H1 (cell line): ENCODE data around the gene LCE6A. TPM values are rescaled to one million over a fixed set of nuclear protein-coding genes. Genes with fewer than 3 reads are reported as not detected.

Experiments used
- CTCF ChIA-PET: fragments of 300-600 bp; sonication (Branson Sonifier 250); formaldehyde crosslinking; loops from one replicate; lab custom pipeline; 2021; ENCODE audit not compliant: partially characterized antibody; lab: Charles Lee
- POLR2A ChIA-PET: fragments of 300-600 bp; sonication (Branson Sonifier 250); formaldehyde crosslinking; loops from one replicate; lab custom pipeline; 2021; ENCODE audit warnings: inconsistent platforms; ENCODE audit not compliant: partially characterized antibody; lab: Charles Lee
- DNase-seq, 2 experiments: peaks; one replicate each; pipeline versions ENCODE4 v3.0.0 to v3.0.0-alpha.2; 2010 to 2022; ENCODE audit warnings: low spot score in 2 of 2, low read depth in 1 of 2, mixed read lengths in 1 of 2
- FAIRE-seq: peaks from 2 replicates; lab custom pipeline; 2011; peaks lifted over from hg19 to GRCh38; lab: Jason Lieb, UNC
- H2AFZ ChIP-seq: 2 replicates; pipeline ENCODE4 v1.8.1; 2012; ENCODE audit warnings: low read length, inconsistent platforms
- H2AK5ac ChIP-seq: 2 replicates; pipeline ENCODE4 v1.6.1; 2013; ENCODE audit warnings: low read depth, low read length
- H2BK120ac ChIP-seq: replicated peaks from 2 replicates; pipeline ENCODE3; 2013; ENCODE audit warnings: low read depth, low read length, inconsistent platforms
- H2BK12ac ChIP-seq: 2 replicates; pipeline ENCODE4 v1.6.1; 2013; ENCODE audit warnings: low read depth, low read length
- H2BK15ac ChIP-seq: 2 replicates; pipeline ENCODE4 v1.6.1; 2013; ENCODE audit warnings: low read length
- H2BK20ac ChIP-seq: 2 replicates; pipeline ENCODE4 v1.6.1; 2013; ENCODE audit warnings: low read length
- H2BK5ac ChIP-seq: 2 replicates; pipeline ENCODE4 v1.6.1; 2013; ENCODE audit warnings: low read depth, low read length
- H3K14ac ChIP-seq: 2 replicates; pipeline ENCODE4 v1.6.1; 2013; ENCODE audit warnings: inconsistent platforms; ENCODE audit not compliant: insufficient read length
- H3K18ac ChIP-seq: 2 replicates; pipeline ENCODE4 v1.6.1; 2013; ENCODE audit warnings: low read length; ENCODE audit errors: extremely low read depth
- H3K23ac ChIP-seq: 2 replicates; pipeline ENCODE4 v1.6.1; 2013; ENCODE audit warnings: inconsistent platforms; ENCODE audit not compliant: insufficient read length
- H3K23me2 ChIP-seq: 2 replicates; pipeline ENCODE4 v1.6.1; 2013; ENCODE audit warnings: low read depth, low read length
- H3K27ac ChIP-seq: 2 replicates; pipeline ENCODE4 v1.6.1; 2011; ENCODE audit warnings: low read depth, low read length, inconsistent platforms
- H3K27me3 ChIP-seq, 4 experiments: replicated peaks in 1 of 4; 1 replicate in 1 of 4; 2 replicates in 3 of 4; pipeline versions ENCODE4 v1.6.1 to v1.8.1; 2011 to 2013; ENCODE audit warnings: low read length in 3 of 4, mild to moderate bottlenecking in 3 of 4, inconsistent platforms in 2 of 4, mixed read lengths in 2 of 4, moderate library complexity in 1 of 4; ENCODE audit not compliant: control insufficient read depth in 3 of 4, insufficient read depth in 3 of 4; ENCODE audit errors: extremely low read depth in 1 of 4
- H3K36me3 ChIP-seq, 4 experiments: 2 replicates each; pipeline versions ENCODE4 v1.6.1 to v1.8.1; 2011 to 2013; ENCODE audit warnings: mild to moderate bottlenecking in 4 of 4, low read length in 3 of 4, moderate library complexity in 2 of 4, control low read depth in 1 of 4, inconsistent platforms in 1 of 4; ENCODE audit not compliant: insufficient read depth in 4 of 4, control insufficient read depth in 2 of 4
- H3K4ac ChIP-seq: replicated peaks from 2 replicates; pipeline ENCODE3; 2013; ENCODE audit warnings: low read length, low read depth, mixed read lengths, inconsistent platforms; ENCODE audit not compliant: insufficient read length
- H3K4me1 ChIP-seq, 4 experiments: replicated peaks in 1 of 4; 1 replicate in 1 of 4; 2 replicates in 3 of 4; pipeline versions ENCODE4 v1.6.1 to v1.8.1; 2011 to 2013; ENCODE audit warnings: low read length in 3 of 4, inconsistent platforms in 2 of 4, mixed read lengths in 1 of 4; ENCODE audit not compliant: insufficient read depth in 4 of 4, control insufficient read depth in 3 of 4
- H3K4me2 ChIP-seq, 2 experiments: 2 replicates each; pipeline versions ENCODE4 v1.6.1 to v1.8.1; 2011 to 2013; ENCODE audit warnings: low read depth in 2 of 2, low read length in 2 of 2, control low read depth in 1 of 2, inconsistent platforms in 1 of 2, mild to moderate bottlenecking in 1 of 2; ENCODE audit not compliant: insufficient read depth in 1 of 2
- H3K4me3 ChIP-seq, 4 experiments: fragments of 200-600, 300-600 bp in 1 of 4; sonication (generic), shearing (Covaris generic), sonication (Bioruptor Twin) in 1 of 4; 2 replicates each; pipeline versions ENCODE4 v1.5.1 to v1.8.1; 2011 to 2016; ENCODE audit warnings: low read length in 4 of 4, low read depth in 3 of 4, control low read depth in 2 of 4, inconsistent platforms in 2 of 4, mild to moderate bottlenecking in 2 of 4, mixed read lengths in 1 of 4, moderate library complexity in 1 of 4; ENCODE audit not compliant: insufficient read depth in 2 of 4; ENCODE audit errors: extremely low read depth in 1 of 4
- H3K56ac ChIP-seq: replicated peaks from 2 replicates; pipeline ENCODE3; 2013; ENCODE audit warnings: low read depth, mild to moderate bottlenecking, mixed read lengths, low read length, inconsistent platforms; ENCODE audit not compliant: insufficient read length
- H3K79me1 ChIP-seq: 2 replicates; pipeline ENCODE4 v1.6.1; 2013; ENCODE audit warnings: low read depth, low read length, control low read depth
- H3K79me2 ChIP-seq, 2 experiments: 2 replicates each; pipeline versions ENCODE4 v1.6.1 to v1.8.1; 2012 to 2013; ENCODE audit warnings: low read length in 2 of 2, mild to moderate bottlenecking in 2 of 2, inconsistent platforms in 1 of 2; ENCODE audit not compliant: insufficient read depth in 2 of 2, control insufficient read depth in 1 of 2
- H3K9ac ChIP-seq, 4 experiments: replicated peaks in 1 of 4; 1 replicate in 1 of 4; 2 replicates in 3 of 4; pipeline versions ENCODE4 v1.6.1 to v1.8.1; 2011 to 2013; ENCODE audit warnings: low read depth in 3 of 4, low read length in 3 of 4, control low read depth in 2 of 4, mild to moderate bottlenecking in 2 of 4, moderate library complexity in 2 of 4, inconsistent platforms in 1 of 4; ENCODE audit errors: extremely low read depth in 1 of 4
- H3K9me3 ChIP-seq, 2 experiments: 2 replicates each; pipeline versions ENCODE4 v1.6.1 to v1.8.1; 2012 to 2013; ENCODE audit warnings: mild to moderate bottlenecking in 2 of 2, moderate library complexity in 2 of 2, control low read depth in 1 of 2, inconsistent platforms in 1 of 2, low read depth in 1 of 2, low read length in 1 of 2, mixed read lengths in 1 of 2; ENCODE audit not compliant: insufficient read depth in 2 of 2
- H4K20me1 ChIP-seq, 2 experiments: replicated peaks in 1 of 2; 2 replicates each; pipeline versions ENCODE3 to v1.8.1; 2011 to 2013; ENCODE audit warnings: inconsistent platforms in 2 of 2, low read length in 2 of 2, mild to moderate bottlenecking in 1 of 2; ENCODE audit not compliant: insufficient read depth in 2 of 2, control insufficient read depth in 1 of 2
- H4K5ac ChIP-seq: 2 replicates; pipeline ENCODE4 v1.6.1; 2013; ENCODE audit warnings: low read length, low read depth, mixed read lengths, inconsistent platforms; ENCODE audit not compliant: insufficient read length
- H4K8ac ChIP-seq: 2 replicates; pipeline ENCODE4 v1.8.0; 2013; ENCODE audit warnings: mild to moderate bottlenecking, moderate library complexity, low read length, inconsistent platforms; ENCODE audit not compliant: insufficient read depth; ENCODE audit errors: extremely low read depth
- H4K91ac ChIP-seq: replicated peaks from 2 replicates; pipeline ENCODE3; 2013; ENCODE audit warnings: low read length, mixed read lengths, inconsistent platforms; ENCODE audit not compliant: insufficient read length
- BRCA1 ChIP-seq: IDR thresholded peaks from 2 replicates; pipeline ENCODE4 v1.6.1; 2012; ENCODE audit warnings: low read depth, low read length, improper control_type of control experiment
- GTF2F1 ChIP-seq: IDR thresholded peaks from 2 replicates; pipeline ENCODE4 v1.6.1; 2012; ENCODE audit warnings: low read depth, low read length, improper control_type of control experiment, borderline replicate concordance
- JUN ChIP-seq: IDR thresholded peaks from 2 replicates; pipeline ENCODE4 v1.6.1; 2011; ENCODE audit warnings: low read depth, mild to moderate bottlenecking, improper control_type of control experiment, low read length
- NANOG ChIP-seq: IDR thresholded peaks from 2 replicates; pipeline ENCODE4 v1.6.1; 2011; ENCODE audit warnings: low read length, low read depth, mild to moderate bottlenecking, inconsistent platforms; ENCODE audit not compliant: insufficient read depth, poor library complexity, severe bottlenecking
- RFX5 ChIP-seq: IDR thresholded peaks from 2 replicates; pipeline ENCODE4 v1.6.1; 2011; ENCODE audit warnings: low read depth, low read length, improper control_type of control experiment, borderline replicate concordance
- SAP30 ChIP-seq: fragments of 300-600 bp; sonication (generic); IDR thresholded peaks from 2 replicates; pipeline ENCODE4 v1.7.1; 2012; ENCODE audit warnings: low read length, moderate library complexity, mild to moderate bottlenecking, inconsistent platforms; ENCODE audit not compliant: insufficient read depth, insufficient replicate concordance
- SIN3A ChIP-seq, 2 experiments: IDR thresholded peaks in 1 of 2; conservative IDR thresholded peaks in 1 of 2; 2 replicates each; pipeline ENCODE4 v1.6.1; 2011 to 2012; ENCODE audit warnings: low read length in 2 of 2, improper control_type of control experiment in 1 of 2, low read depth in 1 of 2, mild to moderate bottlenecking in 1 of 2
- SP1 ChIP-seq: IDR thresholded peaks from 2 replicates; pipeline ENCODE4 v1.6.1; 2011; ENCODE audit warnings: low read depth, low read length
- SP4 ChIP-seq: IDR thresholded peaks from 2 replicates; pipeline ENCODE4 v1.6.1; 2012; ENCODE audit warnings: low read length, inconsistent platforms
- TBP ChIP-seq: IDR thresholded peaks from 2 replicates; pipeline ENCODE4 v1.6.1; 2011; ENCODE audit warnings: low read depth, low read length, improper control_type of control experiment
- WGBS, 2 experiments: shearing (Covaris generic) in 1 of 2; methylation state at CpG; one replicate each; pipeline versions ENCODE4 v1.1.6 to v1.1.7; 2013 to 2015; ENCODE audit warnings: low lambda C conversion rate in 2 of 2, mixed read lengths in 2 of 2, inconsistent platforms in 1 of 2, low coverage in 1 of 2, missing lambda C conversion rate in 1 of 2; ENCODE audit not compliant: insufficient replicate concordance in 2 of 2, insufficient coverage in 1 of 2, insufficient read length in 1 of 2; ENCODE audit errors: extremely low coverage in 1 of 2, missing lambda C conversion rate in 1 of 2; 5-methylcytosine and 5-hydroxymethylcytosine counted together
- polyA plus RNA-seq, 7 experiments: library from polyadenylated mRNA; depleted of rRNA in 3 of 7; stranded (reverse) in 5 of 7; unstranded in 2 of 7; fragments of >200 nt in 5 of 7; fragments of 200-250 nt in 2 of 7; gene quantifications; 1 replicate in 5 of 7; 2 replicates in 1 of 7; 4 replicates in 1 of 7; pipeline versions ENCODE4 v1.2.1 to v1.2.3, GENCODE V29; 2011 to 2013; ENCODE audit warnings: missing spikeins in 2 of 7, mixed read lengths in 2 of 7
- total RNA-seq: library from RNA; stranded (reverse); fragmentation: NEBNext Ultra II Directional; extraction: Animal tissue kit (Norgen Biotek cat#: 25700); gene quantifications from 2 replicates; pipeline ENCODE4 v1.2.1, GENCODE V29; 2021

The LCE6A gene
- total and polyA plus RNA-seq, 2 of the 8 experiments (the other 6 are each of a cell fraction or from before 2014, with no cell fraction given): not detected

DNA sequence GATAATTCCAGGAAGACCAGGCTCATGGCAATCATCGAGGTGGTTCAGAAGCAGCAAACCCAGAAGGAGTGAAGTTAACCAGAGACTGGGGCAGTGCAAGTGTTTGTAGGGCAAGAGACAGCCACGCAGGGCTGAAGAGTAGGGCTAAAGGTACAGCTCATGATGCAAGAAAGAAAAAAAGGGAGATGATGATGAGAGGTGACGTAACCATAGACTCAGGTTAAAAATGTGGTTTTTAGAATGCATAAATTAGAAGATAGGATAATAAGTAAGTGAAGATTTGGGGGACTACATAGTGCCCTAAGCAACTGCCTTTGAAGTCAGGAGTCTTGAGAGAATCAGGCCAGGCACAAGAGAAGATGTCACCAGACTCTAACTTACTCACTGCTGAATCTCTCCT is 17.5 kb downstream of the LCE6A start:
- Histone ChIP-seq H3K27me3 (no peaks in the 10 kb centered on the region), H3K14ac (no peak overlapping the region), H2BK20ac (no peak overlapping the region), H3K23ac (no peak overlapping the region), H3K36me3 (peaks cover 0 to 3% (median 0%) of the 10 kb centered on the region in 4 experiments; a peak in 1 of 8 replicates), H3K27ac (no peak overlapping the region), H2AFZ (no peak overlapping the region), H3K18ac (no peak overlapping the region), H3K9ac (no peak overlapping the region), H3K4me3 (no peak overlapping the region), H3K56ac (no peak overlapping the region), H4K20me1 (no peaks in the 10 kb centered on the region), H3K4ac (no peak overlapping the region), H2BK120ac (no peak overlapping the region), H2AK5ac (no peak overlapping the region), H3K9me3 (peaks cover 67 to 81% of the 10 kb centered on the region in 2 experiments), H3K79me2 (no peaks in the 10 kb centered on the region), H3K23me2 (no peaks in the 10 kb centered on the region), H4K91ac (no peak overlapping the region), H2BK5ac (no peak overlapping the region), H3K79me1 (no peaks in the 10 kb centered on the region), H2BK12ac (no peak overlapping the region), H2BK15ac (no peak overlapping the region), H4K8ac (no peak overlapping the region), H3K4me1 (no peaks in the 10 kb centered on the region), H3K4me2 (no peak overlapping the region), H4K5ac (no peak overlapping the region)
- 68 to 100% methylated on average over 1 to 3 of the region's 3 CpGs for WGBS, 2 experiments
- DNase-seq: no peak
- ChIA-PET POLR2A (no interaction called here), CTCF (interaction anchor here (0.6 kb wide), 1 partner anchor 9 kb away, joined by 3 read pairs; no protein-coding TSS in a partner anchor)
- no peak for FAIRE-seq
- TF ChIP-seq TBP (no peak), NANOG (no peak), SIN3A (conservative IDR thresholded peaks at IDR 0.05 in 1 of 2, IDR thresholded peaks at IDR 0.05 in 1 of 2; ENCODE audit: low read depth in 1 of 2, low read length in 2 of 2) (no peak), JUN (no peak), BRCA1 (no peak), RFX5 (no peak), GTF2F1 (no peak), SP1 (no peak), SP4 (no peak), SAP30 (no peak)
